ENCODE measurements around the gene IGSF9.
A peak's percentile ranks its signal among the peaks of the same experiment; 100 is the strongest.

The IGSF9 gene

GRCh38 chr1:159945483-159946241, at the start of gene IGSF9:
TSS of gene IGSF9 (minus strand) at chr1:159945613. CDS start at chr1:159943454, 2,159 bp downstream.
- Histone ChIP-seq H3K4me3 (ENCODE audit: severe bottlenecking) (peak within 1 kb of the TSS; percentile 41), H3K9me3 (ENCODE audit: severe bottlenecking) (no peaks in the 10 kb centered on the region), H3K4me1 (ENCODE audit: insufficient read depth, poor library complexity, severe bottlenecking) (peaks cover 14% of the 10 kb centered on the region), H3K36me3 (ENCODE audit: low read depth) (no peaks in the 10 kb centered on the region), H3K27ac (ENCODE audit: poor library complexity, severe bottlenecking) (peak within 1 kb of the TSS; percentile 50), H3K27me3 (ENCODE audit: insufficient read depth, poor library complexity, severe bottlenecking) (no peaks in the 10 kb centered on the region)
- ATAC-seq (ENCODE audit: low read depth): peak; percentile 83
- DNase-seq (ENCODE audit: low spot score): peak; percentile 92
- TF ChIP-seq CTCF (IDR thresholded peaks at IDR 0.05; ENCODE audit: poor library complexity, severe bottlenecking): peak; percentile 89

GRCh38 chr1:159994896-159995295, 49.5 kb upstream of the IGSF9 start:
- ATAC-seq (ENCODE audit: low read depth) (no peak), DNase-seq (ENCODE audit: low spot score) (no peak)
- H3K9me3 ChIP-seq (ENCODE audit: severe bottlenecking): no peaks in the 10 kb centered on the region
- peaks cover 9% of the 10 kb centered on the region for H3K4me1 ChIP-seq (ENCODE audit: insufficient read depth, poor library complexity, severe bottlenecking)
- TF ChIP-seq CTCF (IDR thresholded peaks at IDR 0.05; ENCODE audit: poor library complexity, severe bottlenecking): no peak
- H3K27me3 ChIP-seq (ENCODE audit: insufficient read depth, poor library complexity, severe bottlenecking): no peaks in the 10 kb centered on the region
- H3K4me3 ChIP-seq (ENCODE audit: severe bottlenecking): no peak overlapping the region
- no peaks in the 10 kb centered on the region for H3K36me3 ChIP-seq (ENCODE audit: low read depth)
- no peak overlapping the region for H3K27ac ChIP-seq (ENCODE audit: poor library complexity, severe bottlenecking)

- H3K36me3 ChIP-seq (ENCODE audit: low read depth): no peaks in the 10 kb centered on the region
- ATAC-seq (ENCODE audit: low read depth) (no peak), DNase-seq (ENCODE audit: low spot score) (no peak)
- H3K27ac ChIP-seq (ENCODE audit: poor library complexity, severe bottlenecking): no peak overlapping the region
- H3K9me3 ChIP-seq (ENCODE audit: severe bottlenecking): no peaks in the 10 kb centered on the region
- H3K4me3 ChIP-seq (ENCODE audit: severe bottlenecking): no peak overlapping the region
- peaks cover 9% of the 10 kb centered on the region for H3K4me1 ChIP-seq (ENCODE audit: insufficient read depth, poor library complexity, severe bottlenecking)
- H3K27me3 ChIP-seq (ENCODE audit: insufficient read depth, poor library complexity, severe bottlenecking): no peaks in the 10 kb centered on the region
- no peak for TF ChIP-seq CTCF (IDR thresholded peaks at IDR 0.05; ENCODE audit: poor library complexity, severe bottlenecking)
Observed at GRCh38 chr1:159993911-159994310, 48.5 kb upstream of the IGSF9 start.

GRCh38 chr1:159992161-159992560, 46.7 kb upstream of the IGSF9 start:
- ATAC-seq (ENCODE audit: low read depth): no peak
- Histone ChIP-seq H3K9me3 (ENCODE audit: severe bottlenecking) (no peaks in the 10 kb centered on the region), H3K27me3 (ENCODE audit: insufficient read depth, poor library complexity, severe bottlenecking) (no peaks in the 10 kb centered on the region), H3K36me3 (ENCODE audit: low read depth) (no peaks in the 10 kb centered on the region), H3K4me3 (ENCODE audit: severe bottlenecking) (no peak overlapping the region), H3K27ac (ENCODE audit: poor library complexity, severe bottlenecking) (no peak overlapping the region), H3K4me1 (ENCODE audit: insufficient read depth, poor library complexity, severe bottlenecking) (peaks cover 9% of the 10 kb centered on the region)
- no peak for DNase-seq (ENCODE audit: low spot score)
- no peak for TF ChIP-seq CTCF (IDR thresholded peaks at IDR 0.05; ENCODE audit: poor library complexity, severe bottlenecking)

- no peaks in the 10 kb centered on the region for H3K27me3 ChIP-seq (ENCODE audit: insufficient read depth, poor library complexity, severe bottlenecking)
- no peak for TF ChIP-seq CTCF (IDR thresholded peaks at IDR 0.05; ENCODE audit: poor library complexity, severe bottlenecking)
- H3K36me3 ChIP-seq (ENCODE audit: low read depth): no peaks in the 10 kb centered on the region
- H3K4me3 ChIP-seq (ENCODE audit: severe bottlenecking): no peak overlapping the region
- no peak for ATAC-seq (ENCODE audit: low read depth)
- H3K9me3 ChIP-seq (ENCODE audit: severe bottlenecking): no peaks in the 10 kb centered on the region
- no peak for DNase-seq (ENCODE audit: low spot score)
- no peak overlapping the region for H3K27ac ChIP-seq (ENCODE audit: poor library complexity, severe bottlenecking)
- H3K4me1 ChIP-seq (ENCODE audit: insufficient read depth, poor library complexity, severe bottlenecking): peaks cover 4% of the 10 kb centered on the region
Observed at GRCh38 chr1:159991513-159991912, 46.1 kb upstream of the IGSF9 start.

Data from RWPE2 (cell line).